ENCODE measurements around the gene TNFRSF25.
"Not testable (repeated sequence)": the region's sequence is repeated elsewhere in the genome, so short reads cannot be mapped to it uniquely, and the experiment has no call there.

TNFRSF25 gene

GRCh38 chr1:6435547-6435946 lies 30.4 kb downstream of the TNFRSF25 start:
- DNase-seq (ENCODE audit: low spot score), result no peak

GRCh38 chr1:6435129-6435528 lies 30.8 kb downstream of the TNFRSF25 start:
- DNase-seq (ENCODE audit: low spot score), result no peak

GRCh38 chr1:6434186-6434585 lies 31.8 kb downstream of the TNFRSF25 start:
- DNase-seq (ENCODE audit: low spot score), result no peak

- DNase-seq (ENCODE audit: low spot score), result not testable (repeated sequence)
These were observed 34.1 kb downstream of the TNFRSF25 start for GRCh38 chr1:6431645-6432579.

GRCh38 chr1:6429660-6430411 lies 36.1 kb downstream of the TNFRSF25 start:
- not testable (repeated sequence) for DNase-seq (ENCODE audit: low spot score)

GRCh38 chr1:6428453-6428852 lies 37.5 kb downstream of the TNFRSF25 start:
- DNase-seq (ENCODE audit: low spot score), result not testable (repeated sequence)

- no peak for DNase-seq (ENCODE audit: low spot score)
These were observed 38.3 kb downstream of the TNFRSF25 start for GRCh38 chr1:6427441-6428390.

- DNase-seq (ENCODE audit: low spot score), result no peak
These were observed 39.0 kb downstream of the TNFRSF25 start for GRCh38 chr1:6426972-6427350.

- no peak for DNase-seq (ENCODE audit: low spot score)
These were observed 39.5 kb downstream of the TNFRSF25 start for GRCh38 chr1:6426277-6426971.

GRCh38 chr1:6425658-6426057 lies 40.3 kb downstream of the TNFRSF25 start:
- no peak for DNase-seq (ENCODE audit: low spot score)

GRCh38 chr1:6424619-6425593 lies 41.1 kb downstream of the TNFRSF25 start, which contains the start of gene ESPN:
ESPN (plus strand) TSS chr1:6424776; CDS start chr1:6424956, 180 bp downstream.
- no peak for DNase-seq (ENCODE audit: low spot score)

GRCh38 chr1:6424000-6424565 lies 41.9 kb downstream of the TNFRSF25 start:
- DNase-seq (ENCODE audit: low spot score), result no peak

GRCh38 chr1:6423321-6423999 lies 42.5 kb downstream of the TNFRSF25 start:
- DNase-seq (ENCODE audit: low spot score), result peak; percentile 22

- no peak for DNase-seq (ENCODE audit: low spot score)
These were observed 44.7 kb downstream of the TNFRSF25 start for GRCh38 chr1:6421266-6421665.

GRCh38 chr1:6420454-6421042 lies 45.4 kb downstream of the TNFRSF25 start:
- DNase-seq (ENCODE audit: low spot score), result no peak

GRCh38 chr1:6419804-6420453 lies 46.0 kb downstream of the TNFRSF25 start, which contains the start of gene HES2:
HES2 (minus strand) TSS chr1:6419919; CDS start chr1:6419820, 99 bp downstream.
- no peak for DNase-seq (ENCODE audit: low spot score)

GRCh38 chr1:6419397-6419803 lies 46.6 kb downstream of the TNFRSF25 start:
- no peak for DNase-seq (ENCODE audit: low spot score)
